OCI-LY3 (cell line): Measurements from ENCODE around the gene CEACAM20.

Experiments
- H2AFZ ChIP-seq: fragments of 200-600, 300-600 bp; shearing (Covaris generic); 2 replicates; pipeline ENCODE4 v1.6.0; 2014; ENCODE audit warnings: antibody characterized with exemption, low read depth, low read length
- H3K27ac ChIP-seq: fragments of 200-600, 300-600 bp; sonication (generic); 2 replicates; pipeline ENCODE4 v1.5.1; 2014; ENCODE audit warnings: mild to moderate bottlenecking, low read length, moderate library complexity, mixed read lengths
- H3K27me3 ChIP-seq: fragments of 200-600, 300-600 bp; sonication (generic); 2 replicates; pipeline ENCODE4 v1.6.1; 2014; ENCODE audit warnings: low read depth, low read length, mixed read lengths
- H3K36me3 ChIP-seq: fragments of 200-600, 300-600 bp; sonication (generic); replicated peaks from 2 replicates; pipeline ENCODE3; 2014; ENCODE audit warnings: low read depth, low read length, mixed read lengths
- H3K4me1 ChIP-seq: fragments of 300-600, 200-600 bp; sonication (generic); 2 replicates; pipeline ENCODE4 v1.6.1; 2014; ENCODE audit warnings: low read length, mixed read lengths
- H3K4me2 ChIP-seq: fragments of 200-600, 300-600 bp; sonication (generic); 2 replicates; pipeline ENCODE4 v1.6.1; 2014; ENCODE audit warnings: low read length, mixed read lengths
- H3K4me3 ChIP-seq: fragments of 300-600, 200-600 bp; sonication (generic); 2 replicates; pipeline ENCODE4 v1.5.1; 2014; ENCODE audit warnings: antibody characterized with exemption, mild to moderate bottlenecking, low read length, moderate library complexity
- H3K79me2 ChIP-seq: fragments of 300-600, 200-600 bp; shearing (Covaris generic); 2 replicates; pipeline ENCODE4 v1.6.1; 2014; ENCODE audit warnings: mild to moderate bottlenecking, low read length, mixed read lengths
- H3K9ac ChIP-seq: fragments of 300-600, 200-600 bp; shearing (Covaris generic); 2 replicates; pipeline ENCODE4 v1.6.0; 2014; ENCODE audit warnings: mild to moderate bottlenecking, low read length, moderate library complexity
- H3K9me3 ChIP-seq: fragments of 200-600, 300-600 bp; shearing (Covaris generic); 2 replicates; pipeline ENCODE4 v1.6.1; 2014; ENCODE audit warnings: low read length, mixed read lengths; ENCODE audit not compliant: insufficient read depth
- H4K20me1 ChIP-seq: fragments of 200-600, 300-600 bp; sonication (generic); 2 replicates; pipeline ENCODE4 v1.6.1; 2016; ENCODE audit warnings: low read length, mixed read lengths; ENCODE audit not compliant: insufficient read depth
- EZH2phosphoT487 ChIP-seq: fragments of 200-600 bp; shearing (Covaris generic); IDR thresholded peaks from 2 replicates; pipeline ENCODE4 v1.6.1; 2018; ENCODE audit warnings: antibody characterized with exemption, mixed run types, low read depth
- TF ChIP-seq, protein P1 (sequence below): fragments of 200-600, 300-600 bp; sonication (generic); IDR thresholded peaks from 2 replicates; pipeline ENCODE4 v1.5.1; 2014; ENCODE audit warnings: antibody characterized with exemption, low read length, low read depth

The CEACAM20 gene

DNA sequence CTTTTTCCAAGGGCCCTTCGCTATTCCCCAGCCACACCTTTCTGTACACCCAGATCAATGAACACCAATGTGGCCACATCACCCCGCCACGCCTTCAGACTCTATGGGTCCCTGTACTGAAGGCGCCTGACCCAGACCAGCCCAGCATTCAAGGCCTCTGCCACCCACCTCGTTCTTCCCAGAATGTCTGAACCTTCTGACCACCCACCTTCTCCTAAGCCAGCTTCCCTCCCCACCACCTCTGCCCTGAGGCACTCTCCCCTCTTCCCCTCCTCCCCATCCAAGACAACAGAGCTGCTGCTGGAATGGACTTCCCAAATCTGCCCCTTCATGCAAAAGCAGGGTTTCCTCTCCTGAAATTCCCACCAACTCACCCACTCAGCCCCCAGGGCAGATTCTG, 3.3 kb upstream of the CEACAM20 start:
- TF ChIP-seq, protein P1, sequence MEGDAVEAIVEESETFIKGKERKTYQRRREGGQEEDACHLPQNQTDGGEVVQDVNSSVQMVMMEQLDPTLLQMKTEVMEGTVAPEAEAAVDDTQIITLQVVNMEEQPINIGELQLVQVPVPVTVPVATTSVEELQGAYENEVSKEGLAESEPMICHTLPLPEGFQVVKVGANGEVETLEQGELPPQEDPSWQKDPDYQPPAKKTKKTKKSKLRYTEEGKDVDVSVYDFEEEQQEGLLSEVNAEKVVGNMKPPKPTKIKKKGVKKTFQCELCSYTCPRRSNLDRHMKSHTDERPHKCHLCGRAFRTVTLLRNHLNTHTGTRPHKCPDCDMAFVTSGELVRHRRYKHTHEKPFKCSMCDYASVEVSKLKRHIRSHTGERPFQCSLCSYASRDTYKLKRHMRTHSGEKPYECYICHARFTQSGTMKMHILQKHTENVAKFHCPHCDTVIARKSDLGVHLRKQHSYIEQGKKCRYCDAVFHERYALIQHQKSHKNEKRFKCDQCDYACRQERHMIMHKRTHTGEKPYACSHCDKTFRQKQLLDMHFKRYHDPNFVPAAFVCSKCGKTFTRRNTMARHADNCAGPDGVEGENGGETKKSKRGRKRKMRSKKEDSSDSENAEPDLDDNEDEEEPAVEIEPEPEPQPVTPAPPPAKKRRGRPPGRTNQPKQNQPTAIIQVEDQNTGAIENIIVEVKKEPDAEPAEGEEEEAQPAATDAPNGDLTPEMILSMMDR, result no peak
- no peak for TF ChIP-seq EZH2phosphoT487
- Histone ChIP-seq H3K27ac (no peak overlapping the region), H4K20me1 (no peaks in the 10 kb centered on the region), H3K36me3 (no peaks in the 10 kb centered on the region), H3K27me3 (no peaks in the 10 kb centered on the region), H3K9me3 (no peaks in the 10 kb centered on the region), H2AFZ (no peak overlapping the region), H3K79me2 (no peaks in the 10 kb centered on the region), H3K4me2 (no peak overlapping the region), H3K4me3 (no peak overlapping the region), H3K4me1 (peaks cover 6% of the 10 kb centered on the region), H3K9ac (no peak overlapping the region)

DNA sequence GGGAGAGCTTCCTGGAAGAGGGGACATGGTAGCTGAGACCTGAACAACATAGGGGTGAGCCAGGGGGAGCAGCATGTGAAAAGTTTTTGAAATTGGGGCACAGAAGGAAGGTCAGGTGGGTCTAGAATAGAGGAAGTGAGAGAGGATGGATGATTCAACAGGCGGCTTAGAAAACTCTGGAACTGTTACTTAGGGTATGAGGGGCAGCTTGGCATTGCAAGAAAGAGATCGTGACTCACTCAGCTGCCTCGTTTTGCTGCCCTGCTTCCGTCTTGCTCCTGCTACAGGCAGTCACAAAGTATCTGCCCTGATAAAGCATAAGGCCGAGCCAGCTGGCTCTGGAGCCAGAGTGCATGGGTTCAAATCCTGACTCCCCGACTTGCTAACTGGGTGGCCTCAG, 1.3 kb upstream of the CEACAM20 start:
- Histone ChIP-seq H3K4me3 (no peak overlapping the region), H3K9ac (no peak overlapping the region), H2AFZ (no peak overlapping the region), H3K79me2 (no peaks in the 10 kb centered on the region), H3K9me3 (no peaks in the 10 kb centered on the region), H3K4me2 (0 out of 2 replicates have a peak overlapping the region, but pooled peaks have one; percentile 7), H3K27me3 (no peaks in the 10 kb centered on the region), H4K20me1 (no peaks in the 10 kb centered on the region), H3K4me1 (peaks cover 6% of the 10 kb centered on the region), H3K27ac (no peak overlapping the region), H3K36me3 (no peaks in the 10 kb centered on the region)
- TF ChIP-seq, protein P1, result no peak
- no peak for TF ChIP-seq EZH2phosphoT487

DNA sequence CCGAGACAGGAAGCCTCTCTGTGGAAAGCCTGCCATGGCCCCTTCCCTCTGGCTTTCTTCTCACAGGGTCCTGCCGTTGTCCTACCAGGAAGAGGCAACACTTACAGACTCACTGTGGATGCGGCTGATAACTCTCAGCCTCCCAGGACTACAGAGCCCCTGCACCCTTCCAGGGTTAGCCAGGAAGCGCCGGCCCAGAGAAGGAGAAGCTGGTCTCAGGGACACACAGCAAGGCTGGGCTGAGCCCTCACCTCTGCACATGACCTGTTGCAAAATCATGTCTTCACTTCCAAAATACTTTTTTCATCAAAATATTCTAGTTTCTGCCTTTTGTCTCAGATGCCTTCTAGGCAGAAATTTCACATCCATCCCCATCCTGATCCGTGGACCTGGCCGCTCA, 1.9 kb downstream of the CEACAM20 start:
- Histone ChIP-seq H3K79me2 (no peaks in the 10 kb centered on the region), H3K27ac (no peak overlapping the region), H3K4me3 (no peak overlapping the region), H3K36me3 (no peaks in the 10 kb centered on the region), H4K20me1 (no peaks in the 10 kb centered on the region), H2AFZ (no peak overlapping the region), H3K4me1 (peaks cover 6% of the 10 kb centered on the region), H3K9ac (no peak overlapping the region), H3K4me2 (no peak overlapping the region), H3K9me3 (no peaks in the 10 kb centered on the region), H3K27me3 (no peaks in the 10 kb centered on the region; the same call in 1 of the 2 replicates)
- TF ChIP-seq EZH2phosphoT487, result no peak
- TF ChIP-seq, protein P1, result no peak

DNA sequence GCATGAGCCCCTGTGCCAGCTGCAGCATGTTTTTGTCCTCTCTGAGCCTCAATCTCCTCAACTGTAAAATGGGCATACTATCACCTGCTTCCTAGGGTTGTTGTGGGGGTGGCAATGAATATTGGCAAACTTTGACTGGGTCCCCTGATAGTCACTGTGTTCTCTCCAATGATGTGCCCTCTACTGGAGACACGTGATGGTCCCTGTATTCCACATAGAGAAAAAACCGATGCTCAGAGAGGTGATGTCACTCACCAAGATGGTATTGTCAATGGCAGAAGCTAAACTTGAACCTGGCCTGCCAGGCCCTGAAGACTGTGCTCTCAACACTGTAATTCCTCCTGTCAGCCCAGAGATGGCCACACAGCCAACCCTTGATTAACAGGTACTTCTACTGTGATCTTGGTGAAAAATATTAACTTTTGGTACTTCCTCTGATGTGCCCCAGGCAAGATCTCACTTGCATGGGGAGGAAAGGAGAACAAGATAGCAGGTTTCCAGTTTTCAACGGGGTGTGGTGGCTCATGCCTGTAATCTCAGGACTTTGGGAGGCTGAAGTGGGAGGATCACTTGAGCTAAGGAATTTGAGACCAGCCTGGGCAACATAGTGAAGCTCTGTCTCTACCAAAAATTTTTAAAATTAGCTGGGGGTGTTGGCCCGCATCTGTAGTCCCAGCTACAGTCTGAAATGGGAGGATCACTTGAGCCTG, 3.6 kb downstream of the CEACAM20 start:
- no peaks in the 10 kb centered on the region for H3K36me3 ChIP-seq

More for the DNA sequence above, 3.6 kb downstream of the CEACAM20 start:
- Histone ChIP-seq H2AFZ (no peak overlapping the region), H4K20me1 (no peaks in the 10 kb centered on the region), H3K9me3 (0 out of 2 replicates have a peak, but pooled peaks cover 3% of the 10 kb centered on the region), H3K4me2 (no peak overlapping the region), H3K27ac (no peak overlapping the region), H3K4me1 (peaks cover 3% of the 10 kb centered on the region), H3K79me2 (no peaks in the 10 kb centered on the region), H3K27me3 (no peaks in the 10 kb centered on the region; the same call in 1 of the 2 replicates), H3K9ac (no peak overlapping the region), H3K4me3 (no peak overlapping the region)
- TF ChIP-seq, protein P1, result no peak
- TF ChIP-seq EZH2phosphoT487, result no peak
